Measurements from ENCODE around the gene MYOZ1.

Gene MYOZ1

DNA sequence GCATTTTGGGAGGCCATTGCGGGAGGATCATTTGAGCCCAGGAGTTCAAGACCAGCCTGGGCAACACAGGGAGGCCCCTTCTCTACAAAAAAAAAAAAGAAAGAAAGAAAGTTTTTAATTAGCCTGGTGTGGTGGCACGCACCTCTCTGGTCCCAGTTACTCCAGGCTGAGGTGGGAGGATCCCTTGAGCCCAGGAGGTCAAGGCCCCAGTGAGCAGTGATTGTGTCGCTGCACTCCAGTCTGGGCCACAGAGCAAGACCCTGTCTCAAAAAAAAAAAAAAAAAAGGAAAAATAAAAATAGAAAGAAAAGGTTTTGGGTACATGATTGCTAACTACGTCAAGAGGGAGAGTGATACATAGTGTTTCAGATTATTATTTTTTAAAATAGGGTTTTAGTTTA, 48.2 kb downstream of the MYOZ1 start:
- no peak for DNase-seq

DNA sequence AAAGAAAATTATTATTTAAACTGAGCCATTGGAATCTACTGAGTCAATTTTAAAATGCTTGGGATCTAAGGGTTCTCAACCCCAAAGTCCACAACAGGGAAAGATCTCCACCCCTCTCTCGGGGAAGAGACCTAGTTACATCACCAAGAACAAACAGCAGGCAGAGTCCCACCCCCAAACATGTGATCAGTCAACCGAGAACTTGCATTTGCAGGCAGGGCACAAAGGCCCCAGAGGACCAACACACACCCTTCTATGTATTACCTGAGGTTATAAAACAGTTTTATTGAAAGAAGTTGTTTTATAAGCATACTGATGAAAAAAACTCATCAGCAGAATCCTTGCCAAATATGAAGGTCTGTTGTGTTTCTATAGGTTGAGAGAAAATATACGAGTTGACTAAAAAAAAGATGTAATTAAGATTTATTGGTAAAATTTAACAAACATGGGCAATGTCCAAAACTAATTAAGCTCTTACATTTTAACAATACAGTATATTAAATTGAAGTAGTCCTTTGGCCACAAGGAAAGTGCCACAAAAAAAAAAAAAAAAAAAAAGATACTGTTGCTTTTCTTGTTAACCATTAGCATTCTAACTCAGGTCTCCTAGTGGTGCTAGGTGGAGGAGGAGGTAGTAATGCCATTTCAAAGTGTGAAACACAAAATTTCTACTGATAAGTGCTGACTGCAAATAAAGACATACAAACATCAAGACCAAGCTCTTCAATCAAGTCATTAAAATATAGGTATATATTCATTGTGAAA, 49.2 kb downstream of the MYOZ1 start:
- no peak for DNase-seq

DNA sequence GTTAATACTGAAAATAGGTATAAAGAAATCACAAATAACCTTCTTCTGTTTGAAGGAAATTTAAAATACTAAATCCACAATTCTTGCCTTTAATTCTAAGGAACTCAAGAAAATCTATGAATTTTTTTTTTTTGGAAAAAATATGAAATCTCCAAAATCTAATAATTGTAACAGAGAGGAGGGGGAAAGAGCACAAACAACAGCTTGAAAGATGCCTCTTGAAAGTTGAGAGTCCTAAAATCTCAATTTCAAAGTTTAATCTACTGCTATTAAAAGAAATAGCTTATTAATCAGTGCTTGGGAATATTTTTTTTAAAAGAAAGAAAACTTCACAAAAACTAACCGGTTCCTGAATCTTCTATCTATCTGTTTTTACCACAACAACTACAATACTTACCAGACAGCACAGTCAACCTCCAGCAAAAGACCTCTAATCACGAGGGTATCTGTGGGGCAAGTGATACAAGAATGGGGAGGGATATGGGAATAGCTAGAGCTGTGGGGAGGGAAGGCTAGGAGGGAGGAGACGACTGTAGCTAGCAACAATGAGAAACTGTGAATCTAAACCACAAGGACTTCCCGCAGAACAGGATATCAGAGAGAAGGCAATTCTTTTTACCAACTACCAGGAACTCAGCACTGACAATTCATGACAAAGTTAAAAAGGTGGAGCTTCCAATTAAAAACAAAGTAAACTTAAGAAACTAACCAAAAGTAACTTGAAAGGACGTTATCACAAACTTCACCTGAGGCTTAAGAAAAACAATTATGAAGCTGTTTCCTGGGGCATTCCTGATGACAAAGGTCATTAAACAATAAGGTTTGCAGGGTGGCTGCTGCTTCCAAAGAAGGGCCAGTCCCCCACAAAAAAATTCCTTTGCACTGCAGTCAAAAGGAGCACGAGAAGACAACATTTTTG, 50.1 kb downstream of the MYOZ1 start, which contains the start of gene USP54:
TSS of gene USP54 (minus strand) at position 462 of the 919 bp plus-strand sequence. CDS start 15,684 bp downstream, outside the sequence.
- DNase-seq = no peak

DNA sequence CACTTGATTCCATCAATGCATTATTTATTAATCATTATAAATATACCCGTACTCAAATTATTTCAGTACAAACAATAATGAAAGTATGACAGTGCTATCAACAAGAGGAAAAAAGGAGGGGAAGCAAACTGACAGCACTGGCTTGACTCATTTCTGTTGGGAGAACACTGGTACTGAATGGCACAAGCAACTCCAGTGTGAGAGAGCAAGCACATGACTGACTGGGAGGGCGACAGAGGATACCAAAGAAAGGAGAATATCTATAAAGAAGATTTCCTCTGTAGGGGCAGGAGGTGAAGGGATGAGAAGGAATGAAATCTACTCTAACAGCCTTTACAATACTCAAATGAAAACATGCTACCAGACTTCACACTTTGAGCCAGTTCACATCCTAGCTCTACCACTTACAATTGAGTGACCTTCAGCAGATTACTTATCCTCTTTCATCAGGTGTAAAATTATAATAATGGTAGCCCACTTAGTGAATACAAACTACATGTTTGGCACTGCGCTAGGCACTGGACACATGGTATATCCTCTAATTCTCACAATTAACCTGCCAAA, 51.6 kb downstream of the MYOZ1 start:
- DNase-seq = no peak

DNA sequence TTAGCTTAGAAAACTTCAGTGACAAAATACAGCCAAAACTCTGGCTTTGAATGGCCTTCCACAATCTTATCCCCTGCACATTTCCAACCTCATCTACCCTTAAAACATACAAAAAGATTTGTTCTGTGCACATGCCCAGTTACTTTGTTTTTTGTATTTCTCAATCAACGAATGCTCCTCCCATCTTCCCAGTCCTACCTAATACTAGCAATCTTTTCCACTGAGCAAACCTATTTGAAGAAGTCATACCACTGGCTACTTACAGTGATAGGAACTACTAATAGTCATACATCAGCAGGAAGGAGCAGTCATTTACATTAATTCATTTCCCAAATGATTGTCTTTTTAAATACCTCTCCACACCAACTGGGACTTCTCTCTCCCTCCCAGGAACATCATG, 52.6 kb downstream of the MYOZ1 start:
- no peak for DNase-seq

DNA sequence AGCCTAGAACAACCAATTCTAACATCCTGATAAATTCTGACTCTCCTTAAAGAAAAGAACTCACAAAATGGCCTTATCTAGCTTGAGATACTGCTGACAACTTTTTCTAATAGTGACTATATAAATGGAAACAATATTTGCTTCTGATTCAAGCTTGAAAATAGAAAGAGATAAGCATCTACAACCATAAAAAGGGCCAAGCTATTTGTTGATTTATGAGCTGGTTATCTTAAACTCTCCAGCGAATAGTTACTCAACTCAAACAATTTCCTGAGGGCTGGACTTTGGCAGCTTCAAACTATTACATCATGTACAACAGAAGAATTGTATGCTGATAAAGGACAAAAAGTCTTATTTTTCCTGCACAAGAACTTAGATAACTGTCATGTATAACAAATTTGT, 54.7 kb downstream of the MYOZ1 start:
- DNase-seq = no peak

DNA sequence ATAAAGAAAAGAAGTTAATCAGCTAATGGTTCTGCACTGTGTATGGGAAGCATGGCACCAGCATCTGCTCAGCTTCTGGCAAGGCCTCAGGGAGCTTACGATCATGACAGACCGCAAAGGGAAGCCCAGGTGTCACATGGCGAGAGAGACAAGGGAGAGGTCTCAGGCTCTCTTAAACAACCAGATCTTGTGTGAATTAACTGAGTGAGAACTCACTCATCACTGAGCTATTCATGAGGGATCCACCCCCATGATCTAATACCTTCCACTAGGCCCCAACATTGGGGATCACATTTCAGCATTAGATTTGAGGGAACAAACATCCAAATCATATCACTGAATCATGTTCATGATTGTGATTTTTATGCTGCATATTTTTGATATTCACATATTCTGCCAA, 55.9 kb downstream of the MYOZ1 start:
- DNase-seq = no peak

DNA sequence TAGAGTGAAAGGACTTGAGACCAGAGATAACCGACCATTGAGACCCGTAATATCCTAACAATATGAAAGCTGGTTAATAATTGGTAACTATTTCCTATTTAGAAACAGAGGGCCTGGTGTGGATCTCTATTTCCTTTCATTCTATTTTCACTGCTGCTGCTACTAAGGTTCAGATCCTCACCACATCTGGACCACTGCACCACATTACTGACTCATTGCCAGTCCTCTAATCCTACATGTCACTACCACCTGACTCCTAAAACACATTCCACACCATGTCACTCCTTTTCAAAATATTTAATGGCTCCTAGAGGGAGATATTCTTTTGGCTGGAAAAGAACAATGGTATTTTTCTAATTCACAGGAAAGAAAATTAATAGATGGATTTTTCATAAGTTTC, 56.5 kb downstream of the MYOZ1 start:
- no peak for DNase-seq

DNA sequence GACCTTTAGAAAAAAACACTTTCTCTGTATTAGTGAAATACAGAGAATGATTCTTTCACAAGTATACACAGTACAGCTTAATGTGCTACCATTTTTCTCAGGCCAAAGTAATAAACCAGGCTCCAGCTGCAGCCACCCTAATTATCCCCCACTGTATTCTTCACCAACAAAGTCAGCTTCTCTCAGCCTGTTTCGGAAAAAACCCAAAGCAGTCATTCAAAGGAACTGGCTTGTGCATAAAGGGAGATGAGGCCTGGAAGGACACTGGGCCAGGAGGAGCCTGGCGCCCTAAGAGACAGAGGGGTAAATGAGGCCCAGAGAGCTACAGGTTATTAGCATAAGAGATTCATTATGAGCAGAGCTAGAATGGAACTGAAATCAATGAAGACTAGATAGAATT, 59.4 kb downstream of the MYOZ1 start:
- DNase-seq = no peak

All from T1000 (cell line).